Cardiac muscle cell (in vitro differentiated cells and primary cell): ENCODE measurements around the gene NTNG2. TPM values are rescaled to one million over a fixed set of nuclear protein-coding genes. Genes with fewer than 3 reads are reported as not detected.

ENCODE experiments used
- DNase-seq, 2 donors: peaks; one replicate each; pipeline versions ENCODE4 v3.0.0 to v3.0.0-alpha.2; 2010 to 2017; ENCODE audit warnings: low read depth in 1 of 2, low spot score in 1 of 2
- H3K27ac ChIP-seq: fragments of 200-600 bp; sonication (generic); 2 replicates; pipeline ENCODE4 v1.5.1; 2016
- H3K27me3 ChIP-seq: fragments of 200-600 bp; sonication (generic); 2 replicates; pipeline ENCODE4 v1.6.0; 2016; ENCODE audit warnings: control low read depth
- H3K36me3 ChIP-seq: fragments of 200-600 bp; sonication (generic); 2 replicates; pipeline ENCODE4 v1.5.1; 2016; ENCODE audit warnings: control low read depth
- H3K4me1 ChIP-seq: fragments of 200-600 bp; sonication (generic); 2 replicates; pipeline ENCODE4 v1.8.1; 2017; ENCODE audit warnings: low read depth, mild to moderate bottlenecking, mixed run types
- H3K4me3 ChIP-seq: fragments of 200-600 bp; sonication (generic); 2 replicates; pipeline ENCODE4 v1.5.1; 2016; ENCODE audit warnings: mild to moderate bottlenecking
- H3K9me3 ChIP-seq: fragments of 200-600 bp; sonication (generic); 2 replicates; pipeline ENCODE4 v1.5.1; 2017; ENCODE audit warnings: low read depth, mild to moderate bottlenecking, control low read depth
- polyA plus RNA-seq: library from polyadenylated mRNA; unstranded; fragments of >200 nt; fragmentation: Nextera tagmentation; extraction: Ambion mirVana; gene quantifications from 2 replicates; pipeline ENCODE4 v1.2.1, GENCODE V29; 2016
- total RNA-seq: library from RNA; depleted of rRNA; stranded (reverse); fragments of >200 nt; gene quantifications from 2 replicates; pipeline ENCODE4 v1.2.3, GENCODE V29; 2016
- TF ChIP-seq, protein P1 (sequence below): IDR thresholded peaks from 2 replicates; pipeline ENCODE4 v1.5.1; 2012; ENCODE audit warnings: low read depth, mild to moderate bottlenecking, low read length

Gene NTNG2
- total and polyA plus RNA-seq, 2 experiments from 2014 or later: 1.7 to 3.5 TPM

GRCh38 chr9:132236662-132237311 is 74.9 kb downstream of the NTNG2 start:
- H3K9me3 ChIP-seq: no peaks in the 10 kb centered on the region
- no peaks in the 10 kb centered on the region for H3K36me3 ChIP-seq
- no peaks in the 10 kb centered on the region for H3K4me1 ChIP-seq
- TF ChIP-seq, protein P1, sequence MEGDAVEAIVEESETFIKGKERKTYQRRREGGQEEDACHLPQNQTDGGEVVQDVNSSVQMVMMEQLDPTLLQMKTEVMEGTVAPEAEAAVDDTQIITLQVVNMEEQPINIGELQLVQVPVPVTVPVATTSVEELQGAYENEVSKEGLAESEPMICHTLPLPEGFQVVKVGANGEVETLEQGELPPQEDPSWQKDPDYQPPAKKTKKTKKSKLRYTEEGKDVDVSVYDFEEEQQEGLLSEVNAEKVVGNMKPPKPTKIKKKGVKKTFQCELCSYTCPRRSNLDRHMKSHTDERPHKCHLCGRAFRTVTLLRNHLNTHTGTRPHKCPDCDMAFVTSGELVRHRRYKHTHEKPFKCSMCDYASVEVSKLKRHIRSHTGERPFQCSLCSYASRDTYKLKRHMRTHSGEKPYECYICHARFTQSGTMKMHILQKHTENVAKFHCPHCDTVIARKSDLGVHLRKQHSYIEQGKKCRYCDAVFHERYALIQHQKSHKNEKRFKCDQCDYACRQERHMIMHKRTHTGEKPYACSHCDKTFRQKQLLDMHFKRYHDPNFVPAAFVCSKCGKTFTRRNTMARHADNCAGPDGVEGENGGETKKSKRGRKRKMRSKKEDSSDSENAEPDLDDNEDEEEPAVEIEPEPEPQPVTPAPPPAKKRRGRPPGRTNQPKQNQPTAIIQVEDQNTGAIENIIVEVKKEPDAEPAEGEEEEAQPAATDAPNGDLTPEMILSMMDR: no peak
- peaks cover 4% of the 10 kb centered on the region for H3K27me3 ChIP-seq
- no peak for DNase-seq
- H3K4me3 ChIP-seq: no peak overlapping the region
- H3K27ac ChIP-seq: no peak overlapping the region

- Histone ChIP-seq H3K4me1 (no peaks in the 10 kb centered on the region), H3K36me3 (no peaks in the 10 kb centered on the region), H3K4me3 (no peak overlapping the region), H3K27me3 (peaks cover 11% of the 10 kb centered on the region), H3K27ac (no peak overlapping the region), H3K9me3 (no peaks in the 10 kb centered on the region)
- TF ChIP-seq, protein P1: no peak
- no peak for DNase-seq
Measured at GRCh38 chr9:132237481-132237880, 75.6 kb downstream of the NTNG2 start.

DNA sequence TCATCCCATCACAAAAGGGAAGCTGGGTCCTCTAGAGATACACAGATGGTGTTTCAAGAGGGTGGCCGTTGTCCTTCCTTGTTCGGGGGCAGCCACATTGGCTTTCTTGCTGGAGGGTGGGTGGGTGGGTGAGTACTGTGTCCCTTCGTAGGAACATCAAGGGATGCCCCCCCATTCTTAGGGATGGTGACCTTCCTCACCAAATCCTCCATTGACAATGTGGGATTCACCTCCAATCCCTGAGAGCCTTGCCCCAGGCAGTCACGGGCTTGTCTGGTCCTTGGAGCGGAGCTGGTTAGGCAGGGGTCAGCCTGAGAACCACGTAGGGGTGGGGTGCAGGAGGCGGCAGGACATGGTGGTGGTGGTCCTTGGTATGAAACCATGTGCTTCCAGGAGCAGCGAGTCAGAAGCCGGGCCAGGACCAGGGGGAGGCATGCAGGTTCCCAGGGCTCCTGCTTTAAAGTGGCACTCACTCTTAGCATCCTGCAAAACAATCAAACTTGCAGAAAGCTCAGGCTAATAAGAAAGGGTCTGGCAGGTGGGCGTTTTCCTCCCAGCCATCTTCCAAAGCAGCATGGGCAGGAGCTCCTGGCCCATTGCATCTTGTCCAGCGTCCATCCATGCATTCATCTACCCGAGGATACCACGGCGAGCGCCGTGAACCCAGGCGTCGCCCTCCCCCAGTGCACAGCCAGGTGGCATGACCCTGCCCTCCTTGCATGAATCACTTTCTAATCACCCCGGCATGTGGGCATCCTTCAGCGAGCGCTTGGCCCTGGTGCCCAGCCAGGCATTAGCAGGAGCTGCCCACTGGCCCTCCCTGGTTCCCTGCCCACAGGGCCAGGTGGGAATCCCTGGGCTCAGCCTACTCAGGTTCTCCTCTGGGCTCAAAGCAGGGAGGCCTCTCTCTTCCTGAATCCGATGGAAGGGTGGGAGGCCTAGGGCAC is 76.4 kb downstream of the NTNG2 start:
- Histone ChIP-seq H3K4me3 (no peak overlapping the region), H3K27me3 (peaks cover 19% of the 10 kb centered on the region), H3K9me3 (no peaks in the 10 kb centered on the region), H3K27ac (no peak overlapping the region), H3K4me1 (no peaks in the 10 kb centered on the region), H3K36me3 (no peaks in the 10 kb centered on the region)
- TF ChIP-seq, protein P1: no peak
- DNase-seq: no peak

DNA sequence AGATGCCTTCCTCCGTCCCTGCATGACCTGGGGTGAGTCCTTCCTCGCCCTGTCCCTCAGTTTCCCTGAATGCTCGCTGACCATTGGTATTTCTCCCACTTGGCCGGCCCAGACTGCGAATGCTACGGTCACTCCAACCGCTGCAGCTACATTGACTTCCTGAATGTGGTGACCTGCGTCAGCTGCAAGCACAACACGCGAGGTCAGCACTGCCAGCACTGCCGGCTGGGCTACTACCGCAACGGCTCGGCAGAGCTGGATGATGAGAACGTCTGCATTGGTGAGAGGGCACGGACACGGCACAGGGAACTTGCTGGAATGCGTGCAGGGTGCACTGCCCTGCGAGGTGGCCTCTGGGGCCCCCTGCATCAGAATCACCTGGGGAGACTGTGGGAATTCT is 77.1 kb downstream of the NTNG2 start:
- no peak for DNase-seq
- no peaks in the 10 kb centered on the region for H3K9me3 ChIP-seq
- no peaks in the 10 kb centered on the region for H3K4me1 ChIP-seq
- no peak overlapping the region for H3K27ac ChIP-seq
- no peaks in the 10 kb centered on the region for H3K36me3 ChIP-seq
- TF ChIP-seq, protein P1: no peak
- H3K27me3 ChIP-seq: peaks cover 26% of the 10 kb centered on the region
- H3K4me3 ChIP-seq: no peak overlapping the region

GRCh38 chr9:132239518-132239917 is 77.7 kb downstream of the NTNG2 start:
- TF ChIP-seq, protein P1: no peak
- DNase-seq: no peak
- H3K27me3 ChIP-seq: peaks cover 29% of the 10 kb centered on the region

More at GRCh38 chr9:132239518-132239917, 77.7 kb downstream of the NTNG2 start:
- Histone ChIP-seq H3K9me3 (no peaks in the 10 kb centered on the region), H3K4me1 (no peaks in the 10 kb centered on the region), H3K36me3 (no peaks in the 10 kb centered on the region), H3K4me3 (no peak overlapping the region), H3K27ac (no peak overlapping the region)
